ENCODE measurements around the gene STYXL1. TPM values are rescaled to one million over a fixed set of nuclear protein-coding genes. Genes with fewer than 3 reads are reported as not detected.

Gene STYXL1
- total RNA-seq, 1 donor from 2014 or later = 45.3 TPM

- FAIRE-seq (no peak), DNase-seq (ENCODE audit: low read depth) (no peak)
- Histone ChIP-seq H3K9me3 (ENCODE audit: insufficient read depth, low read depth, low read length) (no peaks in the 10 kb centered on the region), H2AFZ (ENCODE audit: low read depth, low read length) (no peak overlapping the region), H3K27ac (ENCODE audit: low read depth, low read length) (no peak overlapping the region), H3K79me2 (ENCODE audit: insufficient read depth, low read length) (no peaks in the 10 kb centered on the region), H3K36me3 (ENCODE audit: insufficient read depth, low read length) (peaks cover 11% of the 10 kb centered on the region), H4K20me1 (ENCODE audit: insufficient read depth, low read length) (peaks cover 5% of the 10 kb centered on the region), H3K27me3 (ENCODE audit: insufficient read depth, low read length) (no peaks in the 10 kb centered on the region), H3K4me1 (ENCODE audit: insufficient read depth, low read length) (no peaks in the 10 kb centered on the region), H3K4me3 (ENCODE audit: insufficient read depth, low read depth, low read length) (no peak overlapping the region), H3K4me2 (ENCODE audit: low read length) (no peak overlapping the region), H3K9ac (ENCODE audit: low read length) (no peak overlapping the region)
- TF ChIP-seq, protein P1, sequence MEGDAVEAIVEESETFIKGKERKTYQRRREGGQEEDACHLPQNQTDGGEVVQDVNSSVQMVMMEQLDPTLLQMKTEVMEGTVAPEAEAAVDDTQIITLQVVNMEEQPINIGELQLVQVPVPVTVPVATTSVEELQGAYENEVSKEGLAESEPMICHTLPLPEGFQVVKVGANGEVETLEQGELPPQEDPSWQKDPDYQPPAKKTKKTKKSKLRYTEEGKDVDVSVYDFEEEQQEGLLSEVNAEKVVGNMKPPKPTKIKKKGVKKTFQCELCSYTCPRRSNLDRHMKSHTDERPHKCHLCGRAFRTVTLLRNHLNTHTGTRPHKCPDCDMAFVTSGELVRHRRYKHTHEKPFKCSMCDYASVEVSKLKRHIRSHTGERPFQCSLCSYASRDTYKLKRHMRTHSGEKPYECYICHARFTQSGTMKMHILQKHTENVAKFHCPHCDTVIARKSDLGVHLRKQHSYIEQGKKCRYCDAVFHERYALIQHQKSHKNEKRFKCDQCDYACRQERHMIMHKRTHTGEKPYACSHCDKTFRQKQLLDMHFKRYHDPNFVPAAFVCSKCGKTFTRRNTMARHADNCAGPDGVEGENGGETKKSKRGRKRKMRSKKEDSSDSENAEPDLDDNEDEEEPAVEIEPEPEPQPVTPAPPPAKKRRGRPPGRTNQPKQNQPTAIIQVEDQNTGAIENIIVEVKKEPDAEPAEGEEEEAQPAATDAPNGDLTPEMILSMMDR (IDR thresholded peaks at IDR 0.05; ENCODE audit: insufficient read depth, low read depth, low read length) = no peak
- TF ChIP-seq EZH2 (IDR thresholded peaks at IDR 0.05; ENCODE audit: insufficient read depth, low read length) = no peak
- H3K27ac Mint-ChIP-seq (ENCODE audit: unreplicated experiment) = no peak overlapping the region
- peaks cover 29% of the 10 kb centered on the region for H3K36me3 Mint-ChIP-seq (ENCODE audit: low read depth, unreplicated experiment)
- H3K9me3 Mint-ChIP-seq (ENCODE audit: unreplicated experiment) = no peaks in the 10 kb centered on the region
- no peak overlapping the region for H3K4me3 Mint-ChIP-seq (ENCODE audit: unreplicated experiment)
- H3K4me1 Mint-ChIP-seq (ENCODE audit: low read depth, unreplicated experiment) = no peaks in the 10 kb centered on the region
- H3K27me3 Mint-ChIP-seq (ENCODE audit: low read depth, unreplicated experiment) = no peaks in the 10 kb centered on the region
Observed at GRCh38 chr7:76000566-76000965, 47.2 kb downstream of the STYXL1 start.

- Histone ChIP-seq H3K9me3 (ENCODE audit: insufficient read depth, low read depth, low read length) (no peaks in the 10 kb centered on the region), H2AFZ (ENCODE audit: low read depth, low read length) (no peak overlapping the region), H3K79me2 (ENCODE audit: insufficient read depth, low read length) (no peaks in the 10 kb centered on the region), H3K4me2 (ENCODE audit: low read length) (no peak overlapping the region), H3K27me3 (ENCODE audit: insufficient read depth, low read length) (no peaks in the 10 kb centered on the region), H3K9ac (ENCODE audit: low read length) (no peak overlapping the region), H4K20me1 (ENCODE audit: insufficient read depth, low read length) (peaks cover 4% of the 10 kb centered on the region), H3K4me1 (ENCODE audit: insufficient read depth, low read length) (peaks cover 12% of the 10 kb centered on the region), H3K27ac (ENCODE audit: low read depth, low read length) (no peak overlapping the region), H3K36me3 (ENCODE audit: insufficient read depth, low read length) (peaks cover 9% of the 10 kb centered on the region), H3K4me3 (ENCODE audit: insufficient read depth, low read depth, low read length) (no peak overlapping the region)
- FAIRE-seq = no peak
- TF ChIP-seq EZH2 (IDR thresholded peaks at IDR 0.05; ENCODE audit: insufficient read depth, low read length) = no peak
- TF ChIP-seq, protein P1 (IDR thresholded peaks at IDR 0.05; ENCODE audit: insufficient read depth, low read depth, low read length) = no peak
- Mint-ChIP-seq H3K4me1 (ENCODE audit: low read depth, unreplicated experiment) (no peaks in the 10 kb centered on the region), H3K27ac (ENCODE audit: unreplicated experiment) (no peak overlapping the region), H3K27me3 (ENCODE audit: low read depth, unreplicated experiment) (no peaks in the 10 kb centered on the region), H3K36me3 (ENCODE audit: low read depth, unreplicated experiment) (peaks cover 22% of the 10 kb centered on the region), H3K4me3 (ENCODE audit: unreplicated experiment) (no peak overlapping the region), H3K9me3 (ENCODE audit: unreplicated experiment) (no peaks in the 10 kb centered on the region)
- no peak for DNase-seq (ENCODE audit: low read depth)
Observed at GRCh38 chr7:75998038-75998437, 49.8 kb downstream of the STYXL1 start.

DNA sequence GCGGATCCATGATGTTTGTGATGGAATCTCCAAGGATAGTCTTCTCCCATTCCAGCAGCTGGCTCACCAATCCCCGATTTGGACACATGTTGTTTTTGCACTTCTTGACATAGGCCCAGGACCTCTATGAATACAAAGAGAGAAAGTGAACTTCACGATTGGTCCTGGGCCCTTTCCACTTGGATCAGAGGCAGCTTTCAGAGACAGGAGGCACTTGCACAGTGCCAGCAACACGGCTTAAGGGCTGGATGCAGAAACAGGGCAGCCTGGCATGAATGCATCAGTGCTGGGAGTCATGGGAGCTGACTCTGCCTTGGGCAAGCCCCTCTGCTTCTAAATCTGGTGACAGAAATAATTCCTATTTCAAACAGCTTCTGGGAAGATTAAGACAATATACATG, 51.3 kb downstream of the STYXL1 start:
- Histone ChIP-seq H3K36me3 (ENCODE audit: insufficient read depth, low read length) (peaks cover 7% of the 10 kb centered on the region), H3K9ac (ENCODE audit: low read length) (no peak overlapping the region), H3K27ac (ENCODE audit: low read depth, low read length) (no peak overlapping the region), H3K4me1 (ENCODE audit: insufficient read depth, low read length) (peaks cover 12% of the 10 kb centered on the region), H3K79me2 (ENCODE audit: insufficient read depth, low read length) (no peaks in the 10 kb centered on the region), H3K4me3 (ENCODE audit: insufficient read depth, low read depth, low read length) (no peak overlapping the region), H3K9me3 (ENCODE audit: insufficient read depth, low read depth, low read length) (no peaks in the 10 kb centered on the region), H2AFZ (ENCODE audit: low read depth, low read length) (no peak overlapping the region), H3K27me3 (ENCODE audit: insufficient read depth, low read length) (no peaks in the 10 kb centered on the region), H4K20me1 (ENCODE audit: insufficient read depth, low read length) (peaks cover 6% of the 10 kb centered on the region), H3K4me2 (ENCODE audit: low read length) (no peak overlapping the region)
- Mint-ChIP-seq H3K9me3 (ENCODE audit: unreplicated experiment) (no peaks in the 10 kb centered on the region), H3K27me3 (ENCODE audit: low read depth, unreplicated experiment) (no peaks in the 10 kb centered on the region), H3K4me3 (ENCODE audit: unreplicated experiment) (no peak overlapping the region), H3K27ac (ENCODE audit: unreplicated experiment) (no peak overlapping the region), H3K36me3 (ENCODE audit: low read depth, unreplicated experiment) (peaks cover 18% of the 10 kb centered on the region), H3K4me1 (ENCODE audit: low read depth, unreplicated experiment) (no peaks in the 10 kb centered on the region)
- no peak for DNase-seq (ENCODE audit: low read depth)
- TF ChIP-seq, protein P1 (IDR thresholded peaks at IDR 0.05; ENCODE audit: insufficient read depth, low read depth, low read length) = no peak
- no peak for TF ChIP-seq EZH2 (IDR thresholded peaks at IDR 0.05; ENCODE audit: insufficient read depth, low read length)
- no peak for FAIRE-seq

Data from astrocyte (in vitro differentiated cells and primary cell).